Measurements from ENCODE around the gene UBASH3A.
A peak's percentile ranks its signal among the peaks of the same experiment; 100 is the strongest.

Gene UBASH3A

DNA sequence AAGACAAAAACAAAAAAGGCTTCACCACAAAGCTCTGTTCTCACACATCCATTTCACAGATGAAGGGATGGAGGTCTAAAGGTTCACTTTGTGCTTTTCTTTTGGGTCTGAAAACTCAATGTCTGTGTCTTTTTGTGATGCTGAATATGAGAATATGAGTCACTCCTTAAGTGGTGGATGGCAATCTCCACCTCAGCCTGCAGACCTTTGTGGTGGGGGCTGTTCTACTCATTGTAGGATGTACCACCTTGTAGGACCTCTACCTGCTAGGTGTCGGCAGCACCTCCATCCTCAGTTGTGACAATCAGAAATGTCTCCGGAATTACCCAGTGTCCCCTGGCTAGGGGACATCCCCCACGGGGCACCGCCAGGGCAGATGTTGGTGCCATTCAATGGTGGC is 42.8 kb downstream of the UBASH3A start:
- DNase-seq (ENCODE audit: low read depth in 2 of 2, low spot score in 1 of 2) = no peak

DNA sequence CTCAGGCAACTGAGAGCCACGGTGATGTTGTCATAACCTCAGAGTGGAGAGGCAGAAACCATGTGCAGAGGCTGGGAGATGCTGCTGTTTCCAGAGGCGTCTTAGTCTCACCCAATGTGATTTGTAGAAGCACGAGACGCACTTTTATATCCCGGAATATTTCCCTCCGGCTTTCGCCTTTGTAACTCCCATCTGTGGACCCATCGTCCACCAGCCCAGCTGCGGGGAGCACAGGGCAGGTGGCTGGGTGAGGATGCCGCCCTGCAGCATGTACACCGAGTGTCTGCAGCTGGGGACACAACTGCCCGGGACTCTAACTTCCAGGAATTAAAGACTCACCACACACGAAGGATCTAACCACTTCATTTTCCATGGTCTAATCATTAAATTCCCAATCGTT is 43.5 kb downstream of the UBASH3A start:
- DNase-seq (ENCODE audit: low read depth in 2 of 2, low spot score in 1 of 2) = no peak

DNA sequence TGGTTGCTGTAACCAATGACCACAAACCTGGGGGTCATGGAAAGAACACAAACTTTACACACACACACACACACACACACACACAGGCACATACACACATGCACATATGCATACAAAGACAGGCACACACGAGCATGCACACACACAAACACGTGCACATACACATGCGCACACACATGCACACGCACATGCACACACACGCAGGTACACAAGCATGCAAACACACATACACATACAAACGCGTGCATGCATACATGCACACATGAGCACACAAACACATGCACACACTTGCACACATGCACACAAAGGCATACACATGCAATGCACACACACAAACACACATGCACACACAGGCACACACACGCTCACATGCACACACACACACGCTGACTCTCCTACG is 44.0 kb downstream of the UBASH3A start:
- no peak for DNase-seq (ENCODE audit: low read depth in 2 of 2, low spot score in 1 of 2)

DNA sequence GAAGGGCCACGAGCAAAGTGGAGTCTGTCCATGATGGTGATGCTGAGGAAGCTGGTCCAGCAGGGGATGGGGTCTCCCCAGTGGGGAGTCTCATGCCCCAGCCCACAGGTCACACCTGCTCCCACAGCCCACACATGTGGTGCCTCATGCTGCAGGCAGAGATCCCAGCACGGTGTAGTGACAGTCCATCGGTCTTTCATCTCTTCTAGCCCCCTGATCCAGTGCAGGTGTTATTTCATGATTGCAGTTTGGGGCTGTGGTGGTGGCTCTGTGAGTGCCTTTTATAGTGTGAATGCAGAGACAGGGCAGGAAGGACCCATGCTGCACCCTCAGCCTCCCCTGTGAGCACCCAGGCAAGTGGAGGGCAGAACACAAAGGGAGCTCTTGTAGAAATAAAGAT is 45.0 kb downstream of the UBASH3A start:
- DNase-seq (ENCODE audit: low read depth in 2 of 2, low spot score in 1 of 2) = no peak

DNA sequence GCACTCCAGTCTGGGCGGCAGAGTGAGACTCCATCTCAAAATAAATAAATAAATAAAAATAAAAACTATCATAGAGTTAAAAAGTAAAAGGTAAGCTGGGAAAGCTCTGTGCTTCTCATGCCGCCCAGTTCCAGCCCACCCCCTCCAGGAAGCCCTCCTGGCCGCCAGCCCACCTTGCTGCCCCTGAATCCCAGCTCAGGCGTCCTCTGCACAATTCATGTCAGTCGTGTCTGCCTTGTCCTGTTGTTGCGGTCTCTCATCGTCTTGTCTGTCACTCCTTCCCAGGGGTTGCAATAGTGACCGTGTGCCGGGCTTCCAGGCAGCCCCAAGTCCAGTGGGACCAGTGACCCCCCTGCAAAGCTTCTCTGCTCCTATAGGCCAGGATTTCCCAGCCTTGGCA is 48.2 kb downstream of the UBASH3A start:
- no peak for DNase-seq (ENCODE audit: low read depth in 2 of 2, low spot score in 1 of 2)

DNA sequence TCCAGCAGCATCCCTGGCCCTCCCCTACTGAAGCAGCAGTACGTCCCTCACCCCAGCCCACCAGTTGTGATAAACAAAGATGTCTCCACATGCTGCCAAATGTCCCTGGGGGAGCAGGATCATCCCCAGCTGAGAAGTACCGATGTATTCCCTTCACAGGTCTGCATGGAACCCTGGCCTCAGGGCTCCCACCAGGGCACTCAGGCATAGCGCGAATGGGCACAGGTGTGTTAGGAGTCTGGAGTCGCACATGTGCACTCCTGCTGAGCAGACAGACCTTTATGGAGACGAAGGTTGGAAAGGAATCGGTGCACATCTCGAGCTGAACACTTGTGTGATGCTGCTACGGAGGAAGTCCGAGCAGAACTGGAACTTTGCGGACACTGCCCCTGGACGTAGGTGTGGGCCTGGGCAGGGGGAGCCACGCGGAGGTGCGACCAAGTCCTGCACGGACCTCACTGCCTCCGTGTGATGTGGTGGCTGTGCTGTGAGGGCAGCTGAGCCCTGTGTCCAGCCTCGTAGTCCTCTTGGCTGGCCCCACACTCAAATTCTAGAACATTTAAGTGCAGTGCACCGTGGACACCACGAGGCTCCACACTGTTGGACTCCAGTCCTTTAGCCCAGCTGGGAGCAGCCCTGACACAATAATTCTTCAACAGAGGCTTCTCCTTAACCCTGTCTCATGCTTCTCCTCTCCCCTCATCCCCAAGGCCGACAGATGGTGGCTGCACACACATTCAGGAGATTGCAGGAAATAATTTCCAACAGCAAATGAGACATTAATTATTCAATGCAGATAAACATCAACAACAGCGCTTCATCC is 48.9 kb downstream of the UBASH3A start:
- DNase-seq (ENCODE audit: low read depth in 2 of 2, low spot score in 1 of 2) = no peak

DNA sequence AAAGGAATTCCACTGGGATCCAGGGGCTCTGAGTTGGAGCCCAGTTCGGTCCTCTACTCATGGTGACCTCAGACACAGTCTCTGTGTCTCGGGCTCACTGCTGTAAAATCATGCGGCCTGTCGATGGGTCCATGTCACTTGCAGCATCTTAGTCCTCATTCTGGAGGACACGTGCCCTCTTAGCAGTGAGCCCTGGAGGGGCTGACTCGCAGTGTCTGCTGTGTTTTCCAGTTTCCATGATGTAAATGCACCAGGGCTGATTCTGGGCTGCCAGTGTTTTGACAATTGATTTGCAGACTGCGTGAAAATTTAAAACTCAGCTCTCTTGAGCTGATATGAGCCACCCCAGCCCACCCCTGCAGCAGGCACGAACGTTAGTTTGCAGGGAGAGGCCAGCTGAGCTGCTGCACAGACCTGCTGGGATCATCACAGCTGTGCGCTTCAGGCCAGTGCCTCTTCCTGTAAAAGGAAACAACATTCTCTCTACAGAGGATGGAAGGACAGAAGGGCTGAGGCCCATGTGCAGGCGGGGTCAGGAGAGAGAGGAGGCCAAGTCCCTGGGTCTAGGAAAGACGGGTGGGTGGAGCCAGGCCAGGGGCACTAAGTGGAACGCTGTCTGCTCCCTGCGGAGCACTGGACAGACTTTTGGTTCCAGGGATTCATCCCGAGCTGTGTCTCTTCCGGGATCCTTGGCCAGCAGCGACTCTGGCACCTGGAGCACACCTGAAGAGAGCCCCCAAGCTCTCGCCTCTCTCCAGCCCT is 49.7 kb downstream of the UBASH3A start:
- no peak for DNase-seq (ENCODE audit: low read depth in 2 of 2, low spot score in 1 of 2)

DNA sequence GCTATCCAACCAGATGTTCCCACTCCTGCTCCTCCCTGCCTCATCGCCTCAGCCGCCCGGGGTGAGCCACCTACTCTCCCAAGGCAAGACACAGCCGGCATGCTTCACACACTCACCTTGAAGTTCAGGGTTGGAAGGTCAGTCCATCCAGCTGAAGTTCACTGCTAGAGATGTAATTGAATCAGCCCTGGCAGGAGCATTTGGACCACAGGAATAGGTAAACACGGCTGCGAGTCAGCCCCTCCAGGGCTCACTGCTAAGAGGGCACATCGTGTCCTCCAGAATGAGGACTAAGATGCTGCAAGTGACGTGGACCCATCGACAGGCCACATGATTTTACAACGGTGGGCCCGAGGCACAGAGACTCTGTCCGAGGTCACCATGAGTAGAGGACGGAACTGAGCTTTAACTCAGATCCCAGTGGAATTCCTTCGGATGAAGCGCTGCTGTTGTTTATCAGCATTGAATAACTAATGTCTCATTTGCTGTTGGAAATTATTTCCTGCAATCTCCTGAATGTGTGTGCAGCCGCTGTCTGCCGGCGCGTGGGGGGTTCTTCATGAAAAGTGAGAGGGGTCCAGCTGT is 50.4 kb downstream of the UBASH3A start:
- no peak for DNase-seq (ENCODE audit: low read depth in 2 of 2, low spot score in 1 of 2)

DNA sequence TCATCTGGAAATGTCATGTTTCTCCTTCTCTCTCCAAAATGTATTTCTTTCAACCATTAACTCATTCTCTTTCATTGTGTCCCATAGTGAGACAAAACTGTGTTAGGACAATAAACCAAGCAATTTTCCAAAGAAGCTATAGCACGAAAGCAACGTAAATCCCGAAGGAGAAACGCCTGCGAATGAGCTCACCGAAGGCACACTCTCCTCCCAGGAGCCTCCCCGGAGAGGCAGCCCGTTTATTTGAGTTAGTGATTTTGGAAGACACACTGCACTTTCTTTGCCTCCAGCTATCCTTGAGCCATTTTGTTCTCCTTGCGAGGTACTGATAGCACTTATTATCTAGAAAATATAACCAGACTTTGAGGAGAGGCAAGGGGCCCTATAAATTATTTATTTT is 51.1 kb downstream of the UBASH3A start:
- no peak for DNase-seq (ENCODE audit: low read depth in 2 of 2, low spot score in 1 of 2)

DNA sequence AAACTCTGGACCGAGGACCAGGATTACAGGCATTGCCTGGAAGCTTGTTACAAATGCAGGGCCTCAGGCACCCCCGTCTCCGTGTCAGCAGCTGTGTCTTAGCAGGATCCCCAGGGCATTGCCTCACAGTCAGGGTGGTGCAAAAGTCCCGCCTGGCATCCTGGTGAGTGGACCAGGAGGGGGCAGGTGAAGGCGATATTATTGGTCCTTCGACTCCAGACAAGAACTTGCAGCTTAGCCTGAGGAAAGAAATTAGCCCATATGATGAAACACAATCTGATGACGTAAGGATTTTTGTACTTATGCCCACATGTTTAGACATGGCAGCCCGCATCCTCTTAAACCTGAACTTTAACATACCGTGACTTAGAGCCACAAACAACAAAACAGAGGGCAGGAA is 51.5 kb downstream of the UBASH3A start:
- no peak for DNase-seq (ENCODE audit: low read depth in 2 of 2, low spot score in 1 of 2)

DNA sequence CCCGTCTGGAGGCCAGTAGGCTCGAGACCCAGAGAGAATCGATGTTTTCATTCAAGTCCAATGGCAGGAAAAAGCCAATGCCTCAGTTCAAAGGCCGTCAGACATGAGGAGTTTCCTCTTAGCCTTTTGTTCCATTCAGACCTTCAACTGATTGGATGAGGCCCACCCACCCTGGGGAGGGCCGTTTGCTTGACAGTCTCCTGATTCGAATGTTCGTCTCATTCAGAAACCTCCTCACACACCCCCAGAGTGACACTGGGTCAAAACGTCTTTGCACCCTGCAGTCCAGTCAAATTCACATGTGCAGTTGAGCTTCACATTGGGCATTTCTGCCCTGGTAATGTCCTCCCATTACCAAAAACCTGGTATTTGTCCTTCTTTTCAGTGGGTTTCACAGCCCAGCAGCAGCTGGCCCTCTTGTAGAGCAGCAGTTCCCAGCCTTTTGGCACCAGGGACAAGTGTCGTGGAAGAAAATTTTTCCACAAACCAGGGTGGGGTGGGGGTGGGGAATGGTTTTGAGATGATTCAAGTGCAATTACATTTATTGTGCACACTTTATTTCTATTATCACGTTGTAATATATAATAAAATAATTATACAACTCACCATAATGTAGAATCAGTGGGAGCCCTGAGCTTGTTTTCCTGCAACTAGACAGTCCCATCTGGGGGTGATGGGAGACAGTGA is 52.2 kb downstream of the UBASH3A start:
- DNase-seq (ENCODE audit: low read depth in 2 of 2, low spot score in 1 of 2) = no peak

DNA sequence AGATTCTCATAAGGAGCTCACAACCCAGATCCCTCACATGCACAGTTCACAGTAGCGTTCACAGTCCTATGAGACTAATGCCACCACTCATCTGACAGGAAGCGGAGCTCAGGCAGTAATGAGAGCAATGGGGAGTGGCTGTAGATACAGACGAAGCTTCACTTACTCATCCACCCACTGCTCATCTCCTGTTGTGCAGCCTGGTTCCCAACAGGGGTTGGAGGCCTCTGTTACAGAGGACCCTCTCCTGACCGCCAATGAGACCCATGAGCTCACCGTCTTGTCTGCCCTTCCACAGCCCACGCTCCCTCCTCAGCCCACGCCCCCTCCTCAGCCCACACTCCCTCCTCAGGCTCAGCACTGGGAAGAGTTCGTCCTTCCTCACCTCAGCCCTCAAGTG is 52.8 kb downstream of the UBASH3A start:
- no peak for DNase-seq (ENCODE audit: low read depth in 2 of 2, low spot score in 1 of 2)

DNA sequence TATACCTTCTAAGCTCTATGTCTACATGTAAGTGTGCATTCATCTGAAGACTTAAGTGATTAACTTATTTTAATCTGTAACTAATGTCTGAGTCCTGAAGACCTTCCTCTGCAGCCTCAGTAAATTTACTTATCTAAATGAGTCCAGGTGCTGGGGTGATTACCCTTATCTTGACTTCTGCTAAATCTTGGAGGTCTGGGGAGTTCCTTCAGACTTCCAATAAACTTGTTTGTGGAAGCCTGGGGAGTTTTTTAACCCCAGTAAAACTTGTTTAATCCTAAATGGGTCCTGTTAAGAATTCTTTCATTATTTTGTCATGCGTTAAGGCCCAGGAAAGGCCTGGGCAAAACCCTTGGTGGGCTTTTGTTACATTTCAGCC is 55.4 kb downstream of the UBASH3A start:
- no peak for DNase-seq (ENCODE audit: low read depth in 2 of 2, low spot score in 1 of 2)

DNA sequence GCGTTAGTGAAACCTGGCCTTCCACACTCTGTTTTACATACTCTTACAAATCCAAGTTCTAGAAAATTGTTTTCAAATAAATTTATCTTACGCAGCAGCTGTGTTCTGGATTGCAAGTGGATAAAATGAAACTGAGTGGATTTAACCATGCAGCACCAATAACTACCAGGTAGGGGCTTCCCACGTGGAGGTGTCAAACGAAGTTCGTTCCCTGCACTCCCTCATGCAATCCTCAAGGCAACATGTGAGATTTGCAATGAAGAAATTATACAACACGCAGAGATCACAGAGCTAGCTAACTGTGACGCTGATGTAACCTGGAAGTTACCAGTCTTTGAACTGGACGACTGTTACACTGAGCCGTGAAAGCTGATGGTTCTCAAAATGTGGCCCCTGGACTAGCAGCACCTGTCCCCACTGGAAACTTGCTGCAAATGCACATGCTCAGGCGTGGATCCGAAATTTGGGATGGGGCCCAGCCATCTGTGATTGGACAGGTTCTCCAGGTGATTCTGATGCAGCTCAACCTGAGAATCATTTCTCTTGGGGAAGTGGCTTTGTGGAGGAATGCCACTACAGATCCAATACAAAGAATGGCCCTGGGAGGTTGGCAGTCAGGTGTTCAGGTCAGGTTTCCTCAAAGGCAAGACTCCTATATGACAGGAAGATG is 56.0 kb downstream of the UBASH3A start:
- no peak for DNase-seq (ENCODE audit: low read depth in 2 of 2, low spot score in 1 of 2)

DNA sequence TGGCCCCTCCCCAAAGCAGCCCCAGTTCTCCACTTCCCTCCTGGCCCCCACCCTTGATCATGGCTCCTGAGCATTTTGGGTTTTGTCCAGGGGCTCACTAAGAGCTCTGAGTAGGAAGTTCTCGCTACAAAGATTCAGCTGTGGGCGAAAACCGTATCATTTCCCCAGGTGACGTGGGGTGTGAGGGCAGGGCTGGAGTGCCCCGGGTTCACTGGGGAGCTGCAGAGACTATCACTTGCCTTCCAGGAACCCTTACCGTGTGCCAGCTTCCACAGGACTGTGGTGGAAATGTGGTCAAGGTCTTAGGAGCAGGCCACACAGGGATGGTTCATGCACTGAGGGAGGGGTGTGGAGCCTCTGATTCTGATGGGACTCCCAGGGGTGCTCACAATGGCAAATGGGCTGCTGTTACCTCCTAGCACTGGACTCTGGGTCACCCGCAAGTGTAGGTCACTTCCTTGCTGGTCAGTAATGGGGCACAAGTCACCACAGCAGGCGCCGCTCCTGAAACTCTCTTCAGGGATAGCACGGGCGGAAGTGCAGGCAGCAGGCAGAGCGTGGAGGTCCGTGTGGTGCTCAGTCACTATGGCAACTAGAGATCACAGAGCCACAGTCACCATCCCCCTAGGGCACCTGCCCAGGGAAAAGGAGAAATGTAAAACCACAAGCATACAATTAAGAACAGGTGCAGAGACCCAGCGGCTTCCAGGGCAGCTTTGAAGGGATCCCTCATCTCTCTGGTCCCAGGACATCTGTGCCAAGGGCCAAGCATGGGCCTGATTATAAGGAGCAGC is 56.9 kb downstream of the UBASH3A start:
- no peak for DNase-seq (ENCODE audit: low read depth in 2 of 2, low spot score in 1 of 2)

DNA sequence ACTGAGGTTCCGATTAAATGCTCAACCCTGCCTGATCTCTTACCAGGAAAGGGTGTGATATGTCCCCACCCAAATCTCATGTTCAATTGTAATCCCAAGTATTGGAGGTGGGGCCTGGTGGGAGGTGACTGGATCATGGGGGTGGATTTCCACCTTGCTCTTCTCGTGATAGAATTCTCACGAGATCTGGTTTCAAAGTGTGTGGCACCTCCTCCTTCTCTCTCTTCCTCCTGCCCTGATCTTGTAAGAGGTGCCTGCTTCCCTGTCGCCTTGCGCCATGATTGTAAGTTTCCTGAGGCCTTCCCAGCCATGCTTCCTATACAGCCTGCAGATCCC is 57.5 kb downstream of the UBASH3A start:
- DNase-seq (ENCODE audit: low read depth in 2 of 2, low spot score in 1 of 2) = no peak

DNA sequence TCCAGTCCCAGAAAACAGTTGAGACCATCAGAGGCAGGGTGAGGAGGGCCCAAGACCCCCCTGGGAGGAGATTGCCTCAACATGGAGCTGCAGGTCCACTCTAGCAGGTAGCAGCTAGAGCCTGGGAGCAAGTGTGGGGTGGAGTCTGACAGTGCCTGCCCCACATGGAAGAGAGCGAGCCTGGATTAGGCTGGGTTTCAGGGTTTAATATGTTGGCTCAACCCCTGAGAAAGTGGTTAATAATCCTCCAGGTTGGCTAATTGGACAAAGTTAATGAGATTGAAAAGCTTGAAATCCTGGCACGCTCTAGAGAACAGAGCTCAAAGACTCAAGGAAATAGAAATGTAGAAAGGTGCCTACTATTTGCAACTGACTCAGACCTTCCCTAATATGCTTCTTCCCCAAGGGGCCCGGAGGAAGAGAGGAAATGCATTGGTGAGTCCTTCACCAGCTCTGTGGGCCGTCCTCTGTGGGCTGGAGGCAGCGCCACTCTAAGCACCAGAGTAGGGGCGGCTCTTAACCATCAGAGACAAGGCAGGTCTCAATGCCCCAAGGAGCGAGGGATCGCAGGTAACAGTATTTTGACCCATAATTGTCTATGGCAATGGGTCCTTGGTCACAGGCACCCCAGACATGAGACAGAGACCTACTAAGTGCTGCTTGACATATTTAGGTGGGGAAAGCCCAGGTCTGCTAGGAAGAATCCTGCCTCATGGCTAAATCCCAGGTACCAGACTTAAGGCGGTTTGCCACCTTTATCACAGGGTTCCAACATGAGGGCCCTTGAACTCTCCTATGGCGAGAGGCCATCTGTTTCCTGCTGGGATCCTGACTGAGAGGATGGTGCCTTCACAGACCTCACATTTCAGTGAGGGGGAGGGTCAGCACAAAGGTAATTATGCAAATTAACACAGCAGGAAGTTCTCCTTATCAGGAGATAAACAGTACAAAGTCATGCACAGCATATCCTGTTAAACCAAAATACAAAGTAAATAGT is 58.5 kb downstream of the UBASH3A start:
- DNase-seq (ENCODE audit: low read depth in 2 of 2, low spot score in 1 of 2) = no peak

DNA sequence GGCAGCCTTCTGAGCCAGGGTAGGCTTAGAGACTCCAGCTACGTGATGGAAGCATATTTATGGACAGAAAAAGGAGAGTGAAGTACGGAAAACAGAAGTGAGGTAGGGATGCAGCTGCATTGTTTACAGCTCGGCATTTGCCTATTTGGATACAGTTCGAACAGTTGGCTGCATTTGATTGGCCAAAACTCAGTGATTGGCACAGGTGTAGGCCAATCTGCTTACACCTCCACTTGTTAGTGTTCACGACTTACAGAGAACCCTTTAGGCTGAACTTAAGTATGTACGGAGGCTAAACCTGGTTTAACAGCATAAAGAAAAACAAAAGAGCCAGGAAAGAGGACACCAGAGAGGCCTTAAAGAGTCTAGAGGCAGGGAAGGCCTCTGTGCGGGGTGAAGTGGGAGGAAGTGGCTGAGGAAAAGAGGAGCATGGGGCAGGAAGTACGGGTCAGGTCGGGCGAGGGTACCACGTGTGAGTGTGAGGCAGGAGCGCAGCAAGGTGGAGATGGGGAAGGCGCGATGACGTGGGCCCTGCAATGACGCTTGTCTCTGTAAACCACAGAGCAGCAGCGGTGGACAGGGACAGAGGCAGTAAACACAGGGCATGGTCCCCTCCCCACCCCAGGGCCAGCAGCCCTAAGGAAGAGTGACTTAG is 60.3 kb downstream of the UBASH3A start:
- peak; percentile 30 to 38 for DNase-seq (ENCODE audit: low read depth in 2 of 2, low spot score in 1 of 2)
